Neural progenitor cell (in vitro differentiated cells): ENCODE results near the gene AMER3.

ENCODE experiments used
- EZH2 ChIP-seq: fragments of 200-600 bp; sonication (generic); IDR thresholded peaks from 2 replicates; pipeline ENCODE4 v1.6.1; 2017; ENCODE audit warnings: antibody characterized with exemption, mild to moderate bottlenecking, moderate library complexity
- TF ChIP-seq, protein P1 (sequence below): fragments of 200-600 bp; sonication (generic); IDR thresholded peaks from 2 replicates; pipeline ENCODE4 v1.5.1; 2017; ENCODE audit warnings: antibody characterized with exemption, mild to moderate bottlenecking

DNA sequence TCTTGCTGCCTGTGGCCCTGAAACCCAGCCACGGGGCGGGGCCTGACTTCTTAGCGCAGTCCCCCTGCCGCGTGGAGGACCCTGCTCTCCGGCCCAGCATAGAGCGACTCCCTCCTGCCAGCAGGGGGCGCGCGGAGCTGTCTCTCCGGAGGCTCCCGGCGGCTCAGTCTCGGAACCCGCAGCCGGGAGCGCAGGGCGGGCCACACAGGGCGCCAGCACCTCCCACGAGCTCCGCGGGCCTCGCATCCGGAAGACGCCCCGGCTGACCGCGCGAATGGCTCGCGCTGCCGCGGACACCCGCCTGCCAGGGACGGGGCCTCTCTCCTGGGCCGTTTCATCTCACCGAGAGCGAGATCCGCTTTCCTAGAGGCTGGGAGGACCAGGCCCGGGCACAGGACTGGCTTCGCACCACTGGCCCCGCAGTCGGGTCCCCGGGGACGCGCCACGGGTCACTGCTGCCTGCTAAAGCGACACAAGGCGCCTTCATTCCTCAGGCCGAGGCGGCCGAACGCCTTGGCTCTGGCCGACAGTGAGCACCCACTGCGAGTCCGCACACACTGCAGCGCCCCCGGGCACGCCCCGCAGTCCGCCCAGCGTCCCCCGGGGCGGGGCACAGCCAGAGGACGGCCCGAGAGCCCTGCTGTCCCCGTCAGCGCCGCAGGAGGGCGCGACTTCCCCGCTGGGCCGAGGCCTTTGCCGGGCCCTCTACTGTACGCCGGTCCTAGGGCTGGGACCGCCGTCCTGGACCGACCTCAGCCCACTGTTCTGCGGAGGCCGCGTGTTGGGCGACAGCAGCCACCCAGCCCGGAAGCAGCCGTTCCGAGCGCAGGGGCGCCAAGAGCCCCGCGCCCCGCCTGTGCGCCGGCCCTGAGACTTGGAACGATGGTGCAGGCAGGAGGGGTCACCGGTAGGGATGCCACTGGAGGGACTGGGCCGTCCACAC lies 42.4 kb downstream of the AMER3 start:
- TF ChIP-seq, protein P1, sequence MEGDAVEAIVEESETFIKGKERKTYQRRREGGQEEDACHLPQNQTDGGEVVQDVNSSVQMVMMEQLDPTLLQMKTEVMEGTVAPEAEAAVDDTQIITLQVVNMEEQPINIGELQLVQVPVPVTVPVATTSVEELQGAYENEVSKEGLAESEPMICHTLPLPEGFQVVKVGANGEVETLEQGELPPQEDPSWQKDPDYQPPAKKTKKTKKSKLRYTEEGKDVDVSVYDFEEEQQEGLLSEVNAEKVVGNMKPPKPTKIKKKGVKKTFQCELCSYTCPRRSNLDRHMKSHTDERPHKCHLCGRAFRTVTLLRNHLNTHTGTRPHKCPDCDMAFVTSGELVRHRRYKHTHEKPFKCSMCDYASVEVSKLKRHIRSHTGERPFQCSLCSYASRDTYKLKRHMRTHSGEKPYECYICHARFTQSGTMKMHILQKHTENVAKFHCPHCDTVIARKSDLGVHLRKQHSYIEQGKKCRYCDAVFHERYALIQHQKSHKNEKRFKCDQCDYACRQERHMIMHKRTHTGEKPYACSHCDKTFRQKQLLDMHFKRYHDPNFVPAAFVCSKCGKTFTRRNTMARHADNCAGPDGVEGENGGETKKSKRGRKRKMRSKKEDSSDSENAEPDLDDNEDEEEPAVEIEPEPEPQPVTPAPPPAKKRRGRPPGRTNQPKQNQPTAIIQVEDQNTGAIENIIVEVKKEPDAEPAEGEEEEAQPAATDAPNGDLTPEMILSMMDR = peak; percentile 81
- peak; percentile 37 for TF ChIP-seq EZH2
